Astrocyte (in vitro differentiated cells and primary cell): Measurements from ENCODE around the gene F8. TPM values are rescaled to one million over a fixed set of nuclear protein-coding genes. Genes with fewer than 3 reads are reported as not detected.

Source experiments
- DNase-seq: peaks from one replicate; pipeline ENCODE4 v3.0.0-alpha.2; 2010; ENCODE audit warnings: low read depth
- FAIRE-seq: peaks from 2 replicates; lab custom pipeline; 2011; peaks lifted over from hg19 to GRCh38; lab: Jason Lieb, UNC
- H2AFZ ChIP-seq: 2 replicates; pipeline ENCODE4 v1.6.0; 2012; ENCODE audit warnings: low read depth, low read length, inconsistent platforms
- H3K27ac ChIP-seq: 2 replicates; pipeline ENCODE4 v1.5.1; 2011; ENCODE audit warnings: low read depth, low read length, inconsistent platforms
- H3K27me3 ChIP-seq: 2 replicates; pipeline ENCODE4 v1.6.0; 2011; ENCODE audit warnings: low read length, inconsistent platforms; ENCODE audit not compliant: insufficient read depth
- H3K36me3 ChIP-seq: 2 replicates; pipeline ENCODE4 v1.5.1; 2011; ENCODE audit warnings: low read length, inconsistent platforms; ENCODE audit not compliant: insufficient read depth
- H3K4me1 ChIP-seq: 2 replicates; pipeline ENCODE4 v1.5.1; 2011; ENCODE audit warnings: low read length, inconsistent platforms; ENCODE audit not compliant: insufficient read depth
- H3K4me2 ChIP-seq: 2 replicates; pipeline ENCODE4 v1.6.0; 2012; ENCODE audit warnings: low read length, inconsistent platforms
- H3K4me3 ChIP-seq: 2 replicates; pipeline ENCODE4 v1.5.1; 2011; ENCODE audit warnings: low read depth, mild to moderate bottlenecking, low read length, inconsistent platforms; ENCODE audit not compliant: insufficient read depth
- H3K79me2 ChIP-seq: 2 replicates; pipeline ENCODE4 v1.6.0; 2012; ENCODE audit warnings: mild to moderate bottlenecking, low read length, inconsistent platforms; ENCODE audit not compliant: insufficient read depth
- H3K9ac ChIP-seq: 2 replicates; pipeline ENCODE4 v1.6.0; 2012; ENCODE audit warnings: mild to moderate bottlenecking, low read length, inconsistent platforms
- H3K9me3 ChIP-seq: 2 replicates; pipeline ENCODE4 v1.5.1; 2012; ENCODE audit warnings: low read depth, mild to moderate bottlenecking, low read length, inconsistent platforms; ENCODE audit not compliant: insufficient read depth
- H4K20me1 ChIP-seq: 2 replicates; pipeline ENCODE4 v1.6.0; 2012; ENCODE audit warnings: low read length, inconsistent platforms; ENCODE audit not compliant: insufficient read depth
- H3K27ac Mint-ChIP-seq: one replicate; pipeline ENCODE4 v1.8.0; 2021; ENCODE audit warnings: mild to moderate bottlenecking, mixed read lengths; ENCODE audit not compliant: unreplicated experiment
- H3K27me3 Mint-ChIP-seq: one replicate; pipeline ENCODE4 v1.8.0; 2021; ENCODE audit warnings: low read depth, mixed read lengths; ENCODE audit not compliant: unreplicated experiment
- H3K36me3 Mint-ChIP-seq: one replicate; pipeline ENCODE4 v1.8.0; 2021; ENCODE audit warnings: low read depth, mixed read lengths; ENCODE audit not compliant: unreplicated experiment
- H3K4me1 Mint-ChIP-seq: one replicate; pipeline ENCODE4 v1.8.0; 2021; ENCODE audit warnings: low read depth, mixed read lengths; ENCODE audit not compliant: unreplicated experiment
- H3K4me3 Mint-ChIP-seq: one replicate; pipeline ENCODE4 v1.8.0; 2021; ENCODE audit warnings: mild to moderate bottlenecking, moderate library complexity, mixed read lengths; ENCODE audit not compliant: unreplicated experiment
- H3K9me3 Mint-ChIP-seq: one replicate; pipeline ENCODE4 v1.8.0; 2021; ENCODE audit warnings: mild to moderate bottlenecking, mixed read lengths; ENCODE audit not compliant: unreplicated experiment
- CTCF ChIP-seq: IDR thresholded peaks from 2 replicates; pipeline ENCODE4 v1.5.1; 2011; ENCODE audit warnings: low read depth, mild to moderate bottlenecking, inconsistent platforms, low read length, moderate library complexity; ENCODE audit not compliant: insufficient read depth
- EZH2 ChIP-seq: IDR thresholded peaks from 2 replicates; pipeline ENCODE4 v1.6.1; 2012; ENCODE audit warnings: mild to moderate bottlenecking, low read length, inconsistent platforms; ENCODE audit not compliant: insufficient read depth
- total RNA-seq: library from RNA; stranded (reverse); gene quantifications from 2 replicates; pipeline ENCODE4 v1.2.1, GENCODE V29; 2021

Gene F8
- total RNA-seq, 1 donor from 2014 or later, result 2.5 TPM

DNA sequence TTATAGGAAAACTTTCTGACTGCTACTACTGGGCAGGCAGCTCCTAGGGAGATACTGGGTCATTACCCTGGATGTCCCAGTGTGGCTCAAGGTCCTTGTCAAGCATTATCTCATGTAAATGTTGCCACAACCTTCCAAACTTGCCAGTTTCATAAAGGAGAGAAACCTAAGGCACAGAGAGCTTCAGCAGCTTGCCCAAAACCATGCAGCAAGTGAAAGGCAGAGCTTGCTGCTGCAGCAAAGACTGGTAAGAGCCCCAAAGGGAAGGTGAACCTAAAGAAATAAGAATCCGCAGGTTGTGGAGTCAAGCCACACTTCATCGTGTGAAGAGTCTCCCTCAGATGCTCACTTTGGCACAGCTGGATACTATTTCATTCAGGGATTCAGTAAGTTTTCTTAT is 219.6 kb downstream of the F8 start:
- no peak overlapping the region for H3K9ac ChIP-seq
- peaks cover 15% of the 10 kb centered on the region for H3K4me1 ChIP-seq
- no peak overlapping the region for H2AFZ ChIP-seq
- DNase-seq (no peak), FAIRE-seq (no peak)
- no peak overlapping the region for H3K4me2 ChIP-seq
- no peak overlapping the region for H3K4me3 Mint-ChIP-seq
- no peaks in the 10 kb centered on the region for H3K27me3 Mint-ChIP-seq
- H3K27ac ChIP-seq, result no peak overlapping the region
- no peaks in the 10 kb centered on the region for H3K9me3 ChIP-seq
- no peaks in the 10 kb centered on the region for H3K79me2 ChIP-seq
- H3K36me3 Mint-ChIP-seq, result no peaks in the 10 kb centered on the region
- H3K9me3 Mint-ChIP-seq, result peaks cover 6% of the 10 kb centered on the region
- H3K4me1 Mint-ChIP-seq, result peaks cover 9% of the 10 kb centered on the region
- no peak overlapping the region for H3K4me3 ChIP-seq
- TF ChIP-seq CTCF (no peak), EZH2 (no peak)
- H3K27me3 ChIP-seq, result no peaks in the 10 kb centered on the region
- H4K20me1 ChIP-seq, result no peaks in the 10 kb centered on the region
- no peak overlapping the region for H3K27ac Mint-ChIP-seq
- no peaks in the 10 kb centered on the region for H3K36me3 ChIP-seq

- TF ChIP-seq CTCF (no peak), EZH2 (no peak)
- Histone ChIP-seq H3K79me2 (no peaks in the 10 kb centered on the region), H3K27ac (no peak overlapping the region), H3K9me3 (no peaks in the 10 kb centered on the region), H4K20me1 (no peaks in the 10 kb centered on the region), H2AFZ (no peak overlapping the region), H3K4me1 (peaks cover 14% of the 10 kb centered on the region), H3K36me3 (no peaks in the 10 kb centered on the region), H3K4me3 (no peak overlapping the region), H3K27me3 (no peaks in the 10 kb centered on the region), H3K4me2 (no peak overlapping the region), H3K9ac (no peak overlapping the region)
- no peaks in the 10 kb centered on the region for H3K36me3 Mint-ChIP-seq
- no peak for FAIRE-seq
- H3K27ac Mint-ChIP-seq, result no peak overlapping the region
- H3K4me1 Mint-ChIP-seq, result peaks cover 16% of the 10 kb centered on the region
- no peak for DNase-seq
- no peaks in the 10 kb centered on the region for H3K27me3 Mint-ChIP-seq
- H3K4me3 Mint-ChIP-seq, result no peak overlapping the region
- H3K9me3 Mint-ChIP-seq, result no peaks in the 10 kb centered on the region
Observed at GRCh38 chrX:154800478-154801210, 221.9 kb downstream of the F8 start.
